HG03103 (cell line): Measurements from ENCODE around the gene SNW1.
A peak's percentile ranks its signal among the peaks of the same experiment; 100 is the strongest.
"Not testable (repeated sequence)": the region's sequence is repeated elsewhere in the genome, so short reads cannot be mapped to it uniquely, and the experiment has no call there.

Source experiments
- ATAC-seq: cut with Tn5 transposase; IDR thresholded peaks from one replicate; pipeline ENCODE4 v1.9.1; 2021; ENCODE audit warnings: low read depth; ENCODE audit not compliant: unreplicated experiment

SNW1 gene

GRCh38 chr14:77752799-77753516 lies 8.0 kb downstream of the SNW1 start:
- ATAC-seq, result no peak

- ATAC-seq, result no peak
These were observed 8.7 kb downstream of the SNW1 start for GRCh38 chr14:77752266-77752665.

- not testable (repeated sequence) for ATAC-seq
These were observed 13.5 kb downstream of the SNW1 start for GRCh38 chr14:77747425-77747824.

GRCh38 chr14:77746064-77746702 lies 14.8 kb downstream of the SNW1 start:
- ATAC-seq, result no peak

GRCh38 chr14:77741438-77741837 lies 19.5 kb downstream of the SNW1 start:
- ATAC-seq, result no peak

- peak; percentile 78 for ATAC-seq
These were observed 22.3 kb downstream of the SNW1 start for GRCh38 chr14:77738559-77739250.

- ATAC-seq, result no peak
These were observed 29.9 kb downstream of the SNW1 start for GRCh38 chr14:77730976-77731497.

- no peak for ATAC-seq
These were observed 38.7 kb downstream of the SNW1 start for GRCh38 chr14:77722301-77722700.

- no peak for ATAC-seq
These were observed 39.5 kb downstream of the SNW1 start for GRCh38 chr14:77721437-77721836.

- no peak for ATAC-seq
These were observed 43.2 kb downstream of the SNW1 start for GRCh38 chr14:77717608-77718305.

- ATAC-seq, result no peak
These were observed 46.0 kb downstream of the SNW1 start for GRCh38 chr14:77714926-77715325.

GRCh38 chr14:77710364-77710763 lies 50.6 kb downstream of the SNW1 start:
- no peak for ATAC-seq

- no peak for ATAC-seq
These were observed 51.5 kb downstream of the SNW1 start for GRCh38 chr14:77709412-77709811.

GRCh38 chr14:77708749-77709148 lies 52.2 kb downstream of the SNW1 start:
- ATAC-seq, result no peak

- peak; percentile 96 for ATAC-seq
These were observed 53.1 kb downstream of the SNW1 start, which contains the start of the genes ALKBH1 and SLIRP for GRCh38 chr14:77707724-77708408. ALKBH1 (minus strand) TSS chr14:77708023; CDS start chr14:77708004, 19 bp downstream. SLIRP (plus strand) TSS chr14:77708103; CDS start chr14:77708112, 9 bp downstream.

- peak; percentile 18 for ATAC-seq
These were observed 53.6 kb downstream of the SNW1 start for GRCh38 chr14:77707355-77707723.

- no peak for ATAC-seq
These were observed 69.7 kb downstream of the SNW1 start for GRCh38 chr14:77691259-77691658.

GRCh38 chr14:77682158-77682553 lies 78.8 kb downstream of the SNW1 start:
- ATAC-seq, result no peak

GRCh38 chr14:77681196-77682157 lies 79.5 kb downstream of the SNW1 start:
- no peak for ATAC-seq
